Ectodermal cell (in vitro differentiated cells): ENCODE data around the gene ABR.

ENCODE experiments used
- H3K27ac ChIP-seq: 2 replicates; pipeline ENCODE4 v1.7.0; 2013; ENCODE audit warnings: mild to moderate bottlenecking, low read depth, low read length; ENCODE audit not compliant: insufficient read depth, poor library complexity, severe bottlenecking
- H3K27me3 ChIP-seq: 2 replicates; pipeline ENCODE4 v1.7.0; 2013; ENCODE audit warnings: mild to moderate bottlenecking, low read length; ENCODE audit not compliant: insufficient read depth, control insufficient read depth, poor library complexity, severe bottlenecking
- H3K36me3 ChIP-seq: one replicate; pipeline ENCODE4 v1.7.0; 2013; ENCODE audit warnings: low read length; ENCODE audit not compliant: control insufficient read depth, insufficient read depth
- H3K4me1 ChIP-seq: one replicate; pipeline ENCODE4 v1.7.0; 2013; ENCODE audit warnings: low read length; ENCODE audit not compliant: control insufficient read depth, insufficient read depth
- H3K4me3 ChIP-seq: 2 replicates; pipeline ENCODE4 v1.7.0; 2013; ENCODE audit warnings: low read depth, low read length, control low read depth; ENCODE audit not compliant: insufficient read depth
- H3K9me3 ChIP-seq: 2 replicates; pipeline ENCODE4 v1.7.0; 2013; ENCODE audit warnings: mild to moderate bottlenecking, low read length, moderate library complexity; ENCODE audit not compliant: control insufficient read depth
- WGBS, 2 experiments: methylation state at CpG; one replicate each; pipeline ENCODE4 v1.1.7; 2013; ENCODE audit warnings: missing lambda C conversion rate in 2 of 2; 5-methylcytosine and 5-hydroxymethylcytosine counted together

Gene ABR

DNA sequence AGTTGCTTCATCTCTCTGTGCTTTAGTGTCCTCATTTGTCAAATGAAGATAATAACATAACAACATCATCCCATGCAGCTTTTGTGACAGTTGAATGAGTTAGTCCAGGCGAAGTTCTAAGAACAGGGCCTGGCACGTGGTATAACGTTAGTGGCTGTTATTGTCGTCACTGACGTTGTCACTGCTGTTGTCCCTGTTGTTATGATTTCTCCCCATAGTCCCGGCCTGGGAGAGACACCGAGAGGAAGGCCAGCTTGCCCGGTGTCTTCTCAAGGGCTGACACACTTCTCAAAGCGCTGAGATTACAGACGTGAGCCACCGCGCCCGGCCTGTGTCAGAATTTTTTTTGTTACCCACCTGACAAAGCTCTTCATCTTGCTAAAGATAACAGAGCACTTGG, 29.9 kb downstream of the ABR start:
- Histone ChIP-seq H3K4me3 (no peak overlapping the region), H3K36me3 (no peaks in the 10 kb centered on the region), H3K27me3 (no peaks in the 10 kb centered on the region), H3K9me3 (no peaks in the 10 kb centered on the region), H3K27ac (no peak overlapping the region), H3K4me1 (peaks cover 10% of the 10 kb centered on the region)
- WGBS, 2 experiments: 93 to 95% methylated on average over 13 of the region's 13 CpGs

DNA sequence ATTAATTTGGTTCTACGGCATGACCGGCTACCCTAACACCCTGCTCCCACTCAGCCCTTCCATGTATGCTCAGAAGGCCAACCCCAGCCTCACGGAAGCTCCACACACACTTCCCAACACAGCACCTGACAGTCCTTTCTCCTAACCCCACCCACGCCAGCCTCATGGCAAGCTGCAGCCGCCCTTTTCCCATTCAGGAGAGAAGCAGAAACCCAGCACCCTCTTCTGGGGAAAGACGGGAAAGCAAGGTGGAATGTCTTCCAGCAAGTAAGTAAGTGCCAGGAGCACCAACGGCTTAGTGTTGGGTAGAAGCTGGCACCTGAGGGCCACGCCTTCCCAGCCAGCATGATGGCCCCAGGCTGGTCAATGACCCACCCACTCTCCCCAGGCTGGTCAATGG, 32.1 kb downstream of the ABR start:
- Histone ChIP-seq H3K36me3 (no peaks in the 10 kb centered on the region), H3K4me1 (peaks cover 11% of the 10 kb centered on the region), H3K9me3 (no peaks in the 10 kb centered on the region), H3K4me3 (no peak overlapping the region), H3K27ac (no peak overlapping the region), H3K27me3 (no peaks in the 10 kb centered on the region)
- WGBS, 2 experiments: 48 to 49% methylated on average over 8 of the region's 8 CpGs

DNA sequence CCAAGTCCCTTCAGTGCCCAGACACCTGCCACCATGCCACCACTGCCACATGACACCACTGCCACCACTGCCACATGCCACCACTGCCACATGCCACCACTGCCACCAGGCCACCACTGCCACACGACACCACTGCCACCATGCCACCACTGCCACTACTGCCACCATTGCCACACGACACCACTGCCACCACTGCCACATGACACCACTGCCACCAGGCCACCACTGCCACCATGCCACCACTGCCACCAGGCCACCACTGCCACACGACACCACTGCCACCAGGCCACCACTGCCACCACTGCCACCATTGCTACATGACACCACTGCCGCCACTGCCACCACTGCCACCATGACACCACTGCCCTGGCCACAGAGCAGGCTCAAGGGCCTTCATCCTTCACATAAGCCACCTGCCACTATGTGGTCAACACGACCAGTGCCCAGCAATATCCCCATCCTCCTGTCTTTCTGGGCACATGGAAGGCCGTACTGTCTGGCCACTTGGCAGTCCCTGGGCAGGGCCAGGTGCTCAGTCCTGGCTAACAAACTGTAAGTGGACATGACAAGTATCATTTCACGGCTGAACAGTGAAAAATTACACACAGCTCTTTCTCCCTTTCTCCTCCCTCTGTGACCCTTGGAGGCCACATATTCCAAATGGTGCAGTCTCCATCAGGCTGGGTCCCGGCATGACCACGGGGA, 33.1 kb downstream of the ABR start:
- H3K9me3 ChIP-seq: no peaks in the 10 kb centered on the region
- H3K27me3 ChIP-seq: no peaks in the 10 kb centered on the region
- no peak overlapping the region for H3K4me3 ChIP-seq
- H3K27ac ChIP-seq: no peak overlapping the region
- no peaks in the 10 kb centered on the region for H3K36me3 ChIP-seq
- H3K4me1 ChIP-seq: peaks cover 12% of the 10 kb centered on the region
- 94 to 96% methylated on average over 9 of the region's 9 CpGs for WGBS, 2 experiments

DNA sequence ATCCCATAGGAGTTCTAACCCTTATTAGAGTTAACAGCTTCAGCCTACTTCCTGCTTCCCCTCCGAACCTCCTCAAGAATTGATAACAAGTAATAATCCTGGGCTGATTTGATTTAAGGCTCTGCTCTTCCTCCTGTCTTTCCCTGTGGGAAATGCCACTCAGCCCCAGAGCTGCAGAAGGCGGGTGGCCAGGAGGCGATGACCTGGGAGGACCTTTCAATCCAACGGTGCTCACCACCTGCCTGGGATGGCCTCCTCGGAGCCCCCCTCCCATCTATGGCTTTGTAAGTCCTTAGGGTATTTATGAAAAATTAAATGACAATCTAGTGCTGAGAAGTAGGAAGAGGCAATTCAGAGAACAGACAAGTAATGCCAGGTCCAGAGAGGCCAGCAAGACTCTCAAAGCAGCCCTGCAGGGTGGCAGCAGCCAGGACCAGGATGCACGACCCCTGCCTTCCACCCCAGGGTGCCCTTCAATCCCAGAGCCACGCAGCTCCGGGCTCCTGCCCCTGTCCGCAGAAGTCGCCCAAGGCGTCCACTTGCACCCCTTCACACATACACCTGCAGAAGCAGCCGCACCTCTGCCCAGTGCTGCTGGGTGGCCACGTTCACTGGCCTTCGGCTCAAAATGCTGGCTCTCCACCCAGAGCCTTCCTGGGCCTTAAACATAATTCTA, 34.3 kb downstream of the ABR start:
- Histone ChIP-seq H3K27me3 (no peaks in the 10 kb centered on the region), H3K36me3 (no peaks in the 10 kb centered on the region), H3K4me3 (no peak overlapping the region), H3K4me1 (peaks cover 12% of the 10 kb centered on the region), H3K9me3 (no peaks in the 10 kb centered on the region), H3K27ac (no peak overlapping the region)
- 90 to 92% methylated on average over 14 of the region's 14 CpGs for WGBS, 2 experiments

DNA sequence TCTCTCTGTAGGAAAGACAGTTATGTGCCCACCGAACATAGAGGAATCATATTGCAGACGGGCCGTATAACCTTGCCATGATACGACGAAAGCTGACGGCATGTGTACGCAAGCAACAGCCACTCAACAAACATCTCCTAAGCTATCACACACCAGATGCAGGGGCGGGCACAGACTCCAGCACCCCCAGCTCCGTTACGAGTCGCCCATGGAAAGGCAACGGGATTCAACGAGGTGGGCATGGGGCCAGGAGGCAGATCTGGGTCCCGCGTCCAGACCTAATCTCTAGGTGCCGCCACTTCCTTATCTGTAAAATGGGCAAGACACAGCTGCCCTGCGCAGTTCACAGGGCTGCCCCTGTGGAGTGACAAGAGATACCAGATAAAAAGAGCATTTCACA, 35.6 kb downstream of the ABR start:
- no peak overlapping the region for H3K4me3 ChIP-seq
- H3K27me3 ChIP-seq: no peaks in the 10 kb centered on the region
- 94 to 95% methylated on average over 17 of the region's 17 CpGs for WGBS, 2 experiments
- H3K9me3 ChIP-seq: no peaks in the 10 kb centered on the region
- peaks cover 12% of the 10 kb centered on the region for H3K4me1 ChIP-seq
- H3K36me3 ChIP-seq: no peaks in the 10 kb centered on the region
- H3K27ac ChIP-seq: no peak overlapping the region

DNA sequence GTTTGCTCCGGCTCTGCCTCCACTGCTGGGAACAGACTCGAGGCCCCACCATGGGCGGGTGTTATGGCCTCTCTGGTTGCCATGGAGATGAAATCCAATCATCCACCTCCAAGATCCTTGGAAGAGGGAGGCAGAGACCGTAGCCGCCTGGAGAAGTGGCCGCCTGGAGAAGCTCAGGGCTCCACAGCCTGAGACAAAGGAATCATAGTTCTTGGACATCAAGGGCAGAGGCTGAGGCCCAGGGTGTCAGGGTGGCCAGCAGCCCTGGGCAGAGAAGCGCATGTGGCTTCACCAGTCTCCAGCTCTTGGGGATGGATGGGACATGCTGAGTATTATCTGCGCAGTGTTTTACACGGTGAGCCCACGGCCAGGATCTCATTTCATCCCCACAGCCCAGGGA, 36.2 kb downstream of the ABR start:
- Histone ChIP-seq H3K4me3 (no peak overlapping the region), H3K27ac (no peak overlapping the region), H3K27me3 (no peaks in the 10 kb centered on the region), H3K9me3 (no peaks in the 10 kb centered on the region), H3K4me1 (peaks cover 12% of the 10 kb centered on the region), H3K36me3 (no peaks in the 10 kb centered on the region)
- 48 to 51% methylated on average over 10 of the region's 10 CpGs for WGBS, 2 experiments

DNA sequence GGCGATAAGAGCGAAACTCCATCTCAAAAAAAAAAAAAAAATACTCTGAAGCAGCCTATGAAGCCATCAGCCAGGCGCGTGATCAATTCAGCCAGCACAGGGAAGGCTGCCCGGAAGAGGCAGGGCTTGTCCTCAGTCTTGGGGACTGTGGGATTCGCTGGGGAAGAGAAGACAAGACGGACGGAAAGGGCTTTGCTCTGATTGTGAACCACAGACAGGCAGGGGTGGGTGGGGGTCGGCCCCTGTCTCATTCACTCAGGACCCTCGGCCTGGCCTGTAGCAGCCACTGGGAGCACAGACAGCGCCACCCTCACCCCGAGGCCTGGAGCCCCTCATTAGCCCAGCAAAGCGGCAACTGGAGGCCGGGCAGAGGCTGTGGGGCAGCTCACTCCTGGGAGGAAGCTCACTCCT, 37.2 kb downstream of the ABR start:
- 88 to 90% methylated on average over 14 of the region's 14 CpGs for WGBS, 2 experiments
- peaks cover 12% of the 10 kb centered on the region for H3K4me1 ChIP-seq
- H3K27ac ChIP-seq: no peak overlapping the region

DNA sequence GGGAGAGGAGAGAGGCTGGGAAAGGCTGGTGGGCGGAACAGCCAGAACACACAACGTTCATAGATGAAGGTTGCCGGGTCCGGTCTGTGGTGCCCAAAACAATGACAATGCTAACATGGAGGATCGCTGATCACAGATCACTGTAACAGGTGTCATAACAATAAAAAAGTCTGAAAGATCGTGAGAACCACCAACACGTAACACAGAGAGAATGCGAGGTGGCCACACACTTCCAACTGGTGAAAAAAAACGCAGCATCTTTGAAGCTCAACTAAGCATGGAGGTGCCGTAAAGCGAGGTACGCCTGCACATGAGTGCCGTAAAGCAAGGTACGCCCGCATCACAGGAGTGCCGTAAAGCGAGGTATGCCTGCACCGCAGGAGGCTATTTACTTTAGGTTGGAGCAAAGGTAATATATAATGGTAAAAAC, 42.3 kb downstream of the ABR start:
- H3K4me3 ChIP-seq: no peak overlapping the region
- no peaks in the 10 kb centered on the region for H3K36me3 ChIP-seq
- H3K4me1 ChIP-seq: no peaks in the 10 kb centered on the region
- no peak overlapping the region for H3K27ac ChIP-seq
- no peaks in the 10 kb centered on the region for H3K27me3 ChIP-seq
- H3K9me3 ChIP-seq: no peaks in the 10 kb centered on the region
- 96% methylated on average over 18 of the region's 18 CpGs for WGBS, 2 experiments

More for the DNA sequence above, 37.2 kb downstream of the ABR start:
- Histone ChIP-seq H3K27me3 (no peaks in the 10 kb centered on the region), H3K9me3 (no peaks in the 10 kb centered on the region), H3K4me3 (no peak overlapping the region), H3K36me3 (no peaks in the 10 kb centered on the region)

DNA sequence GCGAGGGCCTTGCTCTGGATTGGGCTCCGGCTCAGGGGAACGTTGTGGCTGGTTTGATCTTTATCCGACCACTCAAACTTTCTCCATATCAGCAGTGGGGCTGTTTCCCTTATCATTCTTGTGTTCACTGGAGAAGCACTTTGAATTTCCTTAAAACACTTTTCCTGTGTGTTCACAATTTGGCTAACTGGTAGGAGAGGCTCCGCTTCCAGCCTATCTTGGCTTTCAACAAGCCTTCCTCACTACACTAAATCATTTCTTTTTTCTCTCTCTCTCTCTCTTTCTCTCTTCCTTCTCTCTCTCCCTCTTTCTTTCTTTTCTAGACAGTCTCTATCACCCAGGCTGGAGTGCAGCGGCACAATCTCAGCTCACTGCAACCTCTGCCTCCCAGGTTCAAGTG, 43.0 kb downstream of the ABR start:
- no peak overlapping the region for H3K4me3 ChIP-seq
- H3K9me3 ChIP-seq: no peaks in the 10 kb centered on the region
- H3K27me3 ChIP-seq: no peaks in the 10 kb centered on the region
- H3K27ac ChIP-seq: no peak overlapping the region
- 94 to 95% methylated on average over 6 of the region's 6 CpGs for WGBS, 2 experiments
- H3K4me1 ChIP-seq: no peaks in the 10 kb centered on the region
- H3K36me3 ChIP-seq: no peaks in the 10 kb centered on the region

DNA sequence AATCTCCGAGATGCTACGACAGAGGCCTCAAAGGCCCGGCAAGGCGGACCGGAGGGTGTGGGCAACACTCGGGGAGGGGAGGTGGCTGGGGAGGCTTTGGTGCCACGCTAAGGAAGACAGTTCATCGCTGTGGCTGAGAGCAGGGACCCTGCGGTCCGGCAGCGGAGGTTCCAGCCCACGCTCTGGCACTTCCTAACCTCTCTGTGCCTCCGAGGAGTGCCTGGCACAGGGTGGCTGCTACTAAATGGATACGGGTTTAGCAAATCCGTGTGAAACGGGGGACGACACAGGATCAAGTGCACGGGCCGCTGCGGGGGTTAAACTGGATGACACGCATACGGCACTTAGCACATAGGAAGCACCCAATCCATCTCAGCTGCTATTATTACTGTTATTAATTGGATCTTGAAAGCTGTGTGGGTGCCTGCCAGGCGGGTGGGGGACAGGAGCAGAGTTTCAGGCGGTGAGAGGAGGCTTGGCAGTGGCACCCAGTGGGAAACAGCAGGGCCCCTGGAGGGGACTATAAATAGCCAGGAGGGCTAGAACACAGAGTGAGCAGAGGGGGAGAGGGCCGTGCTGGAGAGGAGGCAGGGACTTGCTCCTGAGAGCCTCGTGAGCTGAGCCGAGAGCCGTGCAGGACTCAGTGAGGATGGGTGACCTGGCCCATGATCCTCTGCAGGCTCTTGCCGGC, 45.0 kb downstream of the ABR start:
- no peaks in the 10 kb centered on the region for H3K9me3 ChIP-seq
- WGBS, 2 experiments: 87 to 89% methylated on average over 29 of the region's 29 CpGs
- no peak overlapping the region for H3K4me3 ChIP-seq

More for the DNA sequence above, 45.0 kb downstream of the ABR start:
- Histone ChIP-seq H3K27me3 (no peaks in the 10 kb centered on the region), H3K4me1 (no peaks in the 10 kb centered on the region), H3K27ac (no peak overlapping the region), H3K36me3 (no peaks in the 10 kb centered on the region)
